Fibroblast of lung (primary cell): ENCODE results near the gene DIPK1B.

Experiments used
- CTCF ChIP-seq, 2 donors: IDR thresholded peaks in 1 of 2; conservative IDR thresholded peaks in 1 of 2; 1 replicate in 1 of 2; 2 replicates in 1 of 2; pipeline ENCODE4 v1.5.1; 2011 to 2012; ENCODE audit warnings: low read length in 2 of 2, control low read depth in 1 of 2, inconsistent platforms in 1 of 2, low read depth in 1 of 2, mild to moderate bottlenecking in 1 of 2
- EZH2 ChIP-seq: IDR thresholded peaks from 2 replicates; pipeline ENCODE4 v1.5.1; 2012; ENCODE audit warnings: low read length, control low read depth, mild to moderate bottlenecking; ENCODE audit errors: missing control alignments

GRCh38 chr9:136684799-136685198 lies 27.6 kb upstream of the DIPK1B start:
- TF ChIP-seq CTCF (conservative IDR thresholded peaks at IDR 0.05 in 1 of 2, IDR thresholded peaks at IDR 0.05 in 1 of 2; ENCODE audit: low read depth in 1 of 2, low read length in 2 of 2) = no peak
- no peak for TF ChIP-seq EZH2
